GM19467 (cell line): ENCODE measurements around the gene CCL14.
"Not testable (repeated sequence)": the region's sequence is repeated elsewhere in the genome, so short reads cannot be mapped to it uniquely, and the experiment has no call there.

Source experiments
- ATAC-seq: cut with Tn5 transposase; IDR thresholded peaks from one replicate; pipeline ENCODE4 v1.9.1; 2021; ENCODE audit warnings: mild to moderate bottlenecking, moderate library complexity; ENCODE audit not compliant: unreplicated experiment

The CCL14 gene

DNA sequence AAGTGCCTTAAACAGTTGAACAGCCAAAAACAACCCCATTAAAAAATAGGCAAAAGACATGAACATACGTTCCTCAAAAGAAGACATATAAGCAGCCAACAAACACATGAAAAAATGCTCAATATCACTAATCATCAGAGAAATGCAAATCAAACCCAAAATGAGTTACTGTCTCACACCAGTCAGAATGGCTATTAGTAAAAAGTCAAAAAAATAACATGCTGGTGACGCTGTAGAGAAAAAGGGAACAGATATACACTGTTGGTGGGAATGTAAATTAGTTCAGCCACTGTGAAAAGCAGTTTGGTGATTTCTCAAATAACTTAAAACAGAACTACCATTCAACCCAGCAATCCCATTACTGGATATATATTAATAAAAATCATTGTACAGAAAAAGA is 8.8 kb upstream of the CCL14 start:
- ATAC-seq = not testable (repeated sequence)

DNA sequence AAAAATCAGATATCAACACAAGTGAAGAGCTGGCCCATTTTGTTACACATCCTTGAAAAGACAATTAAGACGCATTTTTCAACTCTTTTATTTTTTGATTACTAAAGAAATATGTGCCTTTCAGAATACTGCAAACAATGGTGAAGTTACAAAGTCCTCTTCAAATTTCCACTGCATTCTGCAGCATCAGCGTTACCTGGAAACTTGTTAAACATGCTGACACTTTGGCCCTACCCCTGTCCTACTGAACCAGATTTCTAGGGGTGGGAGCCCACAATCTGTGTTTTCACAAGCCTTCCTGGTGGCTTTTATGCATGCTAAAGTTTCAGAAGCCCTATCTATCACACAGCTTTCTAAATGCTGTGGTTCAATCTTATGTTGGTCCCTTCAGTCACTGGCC is 4.5 kb upstream of the CCL14 start:
- no peak for ATAC-seq

DNA sequence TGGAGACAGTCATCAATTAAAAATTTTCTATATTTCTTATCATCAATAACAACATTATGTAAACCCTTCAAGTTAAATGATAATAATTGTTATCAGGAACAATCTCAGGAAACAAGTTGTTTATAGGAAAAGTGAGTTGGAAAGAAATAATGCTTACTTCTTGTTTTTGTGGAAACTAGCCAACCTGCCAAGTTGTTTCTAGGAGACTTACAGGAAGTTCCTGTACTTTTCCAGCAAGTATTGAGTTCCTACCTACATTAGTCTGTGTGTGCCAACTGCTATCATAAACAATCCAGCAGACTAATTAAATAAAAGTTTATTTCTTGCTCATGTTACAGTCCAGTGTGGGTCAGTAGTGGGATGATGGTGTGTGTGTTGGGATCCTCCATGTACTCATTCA is 1.6 kb upstream of the CCL14 start:
- no peak for ATAC-seq

DNA sequence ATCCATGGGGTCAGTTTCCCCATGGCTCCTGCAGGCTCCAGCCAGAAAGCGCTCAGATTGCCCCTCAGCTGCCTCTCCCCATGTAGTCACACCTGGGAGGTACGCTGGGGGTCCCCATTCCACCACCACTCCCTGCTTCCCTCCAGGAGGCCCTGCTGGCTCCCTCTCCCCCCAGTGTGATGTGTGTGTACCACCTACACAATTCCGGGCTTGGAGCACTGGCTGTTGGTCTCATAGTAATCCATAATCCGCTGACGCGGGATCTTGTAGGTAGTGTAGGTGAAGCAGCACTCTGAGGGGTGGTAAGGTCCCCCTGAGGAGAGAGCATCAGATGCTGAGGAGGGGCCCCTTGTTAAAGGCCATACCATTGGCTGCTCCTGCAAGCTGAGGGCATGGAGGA is 2.4 kb downstream of the CCL14 start:
- ATAC-seq = no peak

DNA sequence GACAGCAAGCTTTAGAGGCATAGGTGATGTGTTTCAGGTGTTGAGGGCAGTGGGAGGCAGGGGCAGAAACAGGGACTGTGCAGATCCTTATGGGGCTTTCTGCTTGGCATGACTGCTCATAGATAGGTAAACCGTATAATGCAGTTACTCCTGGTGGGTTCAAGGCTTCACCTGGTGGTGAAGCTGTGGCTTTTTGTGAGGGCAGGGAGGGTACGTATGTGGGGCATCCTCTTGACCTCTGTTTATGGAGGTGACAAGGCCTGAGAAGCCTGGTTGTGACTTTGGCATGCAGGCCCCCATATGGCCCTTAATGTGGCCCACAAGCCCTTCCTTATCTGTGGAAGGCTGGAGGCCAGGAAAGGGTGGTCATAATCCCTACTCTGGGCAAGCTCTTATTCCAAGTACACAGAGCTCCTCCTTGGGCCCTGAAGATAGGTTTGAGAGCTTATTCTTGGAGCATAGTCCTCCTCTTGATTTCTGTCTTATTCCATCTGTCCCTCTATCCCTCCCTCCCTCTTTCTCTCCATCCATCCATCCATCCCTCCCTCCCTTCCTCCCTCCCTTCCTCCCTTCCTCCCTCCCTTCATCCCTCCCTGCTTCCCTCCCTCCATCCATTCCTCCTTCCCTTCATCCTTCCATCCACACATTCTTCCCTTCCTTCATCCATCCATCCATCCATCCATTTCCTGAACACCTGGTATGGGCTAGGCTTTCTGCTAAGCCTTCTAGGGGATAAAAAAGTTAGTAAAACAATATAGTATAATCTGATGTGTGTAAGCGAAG is 3.9 kb downstream of the CCL14 start:
- ATAC-seq = no peak

DNA sequence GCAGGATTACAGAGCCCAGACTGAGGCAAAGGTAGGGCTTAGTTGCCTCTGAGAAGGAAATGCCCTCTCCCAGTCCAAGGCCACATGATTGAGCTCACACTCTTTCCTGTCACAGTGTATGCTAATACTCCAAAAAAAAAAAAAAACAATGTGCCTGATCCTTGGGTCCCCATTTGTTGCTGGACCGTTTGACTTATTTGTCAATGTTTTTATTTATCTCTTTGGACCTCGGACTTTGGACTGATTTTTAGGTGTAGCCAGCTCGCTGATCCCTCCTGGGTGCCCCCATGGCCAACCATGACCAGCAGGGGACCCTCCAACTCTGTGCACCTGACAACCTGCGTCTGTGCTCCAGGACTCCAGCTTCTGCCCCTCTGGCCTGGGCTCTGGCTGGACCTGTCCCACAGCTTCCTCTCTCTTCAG is 4.6 kb downstream of the CCL14 start:
- ATAC-seq = no peak

DNA sequence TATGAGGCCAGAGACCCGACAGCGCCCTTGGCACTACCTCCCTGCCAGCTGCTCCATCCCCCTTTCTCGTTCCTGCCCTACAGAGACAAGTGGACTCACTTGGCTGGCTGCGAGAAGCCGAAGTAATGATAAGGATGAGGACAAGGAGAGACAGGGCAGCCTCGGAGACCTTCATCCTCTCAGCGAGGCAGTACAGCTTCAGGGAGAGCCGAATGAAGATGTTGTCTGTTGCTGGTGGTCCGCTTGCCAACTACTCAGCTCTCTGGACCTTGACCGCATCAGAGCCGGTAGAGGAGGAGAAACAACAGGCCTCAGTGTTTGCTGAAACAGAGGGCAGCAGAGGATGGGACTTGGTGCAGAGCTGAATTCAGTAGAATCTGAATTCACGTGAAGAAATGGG is 5.3 kb downstream of the CCL14 start, which contains the start of gene CCL16:
CCL16 (minus strand) TSS at position 252 of the 400 bp plus-strand sequence; CDS start at position 175, 77 bp downstream.
- ATAC-seq = no peak

DNA sequence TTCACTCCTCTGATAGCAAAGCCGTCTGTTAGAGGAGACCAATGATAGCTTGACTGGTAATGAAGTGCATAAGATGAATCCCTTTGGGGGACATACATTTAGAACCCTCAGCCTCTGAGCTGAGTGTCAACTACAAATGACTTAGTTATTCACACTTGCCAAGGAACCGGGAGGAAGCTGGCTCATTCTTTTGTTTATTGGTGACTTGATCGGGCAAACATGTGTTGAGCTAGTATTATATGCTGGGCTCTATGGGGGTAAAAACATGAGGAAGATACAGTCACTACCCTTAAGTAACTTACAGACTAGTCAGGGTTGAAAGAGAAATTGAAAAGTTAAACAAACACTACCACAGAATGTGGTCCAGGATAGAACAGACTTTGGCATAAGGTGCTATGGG is 8.2 kb downstream of the CCL14 start:
- no peak for ATAC-seq

DNA sequence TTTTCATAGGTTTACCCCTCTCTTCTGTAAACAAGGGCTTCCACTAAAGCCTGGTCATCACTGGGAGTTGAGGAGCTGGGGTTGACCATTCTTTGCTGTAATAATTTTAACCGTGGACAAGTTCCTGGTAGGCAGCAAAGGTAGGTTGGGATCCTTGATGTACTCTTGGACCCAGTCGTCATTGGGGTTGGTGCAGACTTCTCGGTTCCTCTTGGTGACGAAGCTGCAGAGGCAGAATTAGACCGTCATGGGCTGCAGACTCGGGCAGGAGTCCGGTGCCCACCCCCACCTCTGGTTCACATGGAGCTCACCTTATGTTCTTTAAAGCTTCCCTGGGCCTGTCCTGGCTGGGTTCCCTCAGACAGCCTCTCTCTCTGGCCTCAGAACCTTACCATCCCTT is 9.0 kb downstream of the CCL14 start:
- ATAC-seq = no peak

DNA sequence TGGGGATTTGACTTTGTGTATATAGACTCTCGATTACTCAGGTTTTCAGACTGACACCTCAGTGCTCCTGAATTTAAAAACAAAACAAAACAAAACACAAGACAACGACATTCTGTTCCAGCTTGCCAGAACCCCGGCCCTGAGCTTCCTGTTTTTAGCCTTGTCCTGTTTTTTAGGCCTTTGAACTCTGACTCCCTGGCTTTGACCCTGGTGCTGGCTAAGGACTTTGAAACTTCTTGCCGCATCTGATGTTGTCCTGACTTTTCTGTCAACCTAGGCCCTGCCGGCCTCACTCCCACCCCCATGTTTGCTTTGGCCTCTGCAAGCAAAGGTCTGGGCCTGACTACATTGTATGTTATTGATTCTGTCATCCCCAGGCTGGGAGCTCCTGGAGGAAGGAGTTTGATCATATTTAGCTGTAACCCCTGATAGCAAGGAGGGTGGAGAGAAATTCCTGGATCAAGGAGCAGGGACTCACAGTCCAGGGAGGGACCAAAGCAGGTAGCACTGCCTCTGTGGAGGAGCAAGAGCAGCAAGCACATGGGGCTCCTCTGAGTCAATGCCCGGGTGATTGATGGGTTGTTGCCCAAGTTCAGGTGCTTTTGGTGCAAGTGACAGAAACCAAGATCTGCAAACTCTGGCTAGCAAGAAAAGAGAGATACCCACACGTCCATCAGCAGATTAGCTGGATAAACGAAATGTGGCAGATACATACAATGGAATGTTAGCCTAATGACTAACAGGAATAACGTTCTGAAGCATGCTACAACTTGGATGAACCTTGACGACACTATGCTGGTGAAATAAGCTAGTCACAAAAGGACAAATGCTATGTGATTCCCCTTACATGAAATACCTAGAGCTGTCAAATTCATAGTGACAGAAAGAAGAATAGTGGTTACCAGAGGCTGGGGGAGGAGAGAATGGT is 12.9 kb downstream of the CCL14 start:
- ATAC-seq = no peak

DNA sequence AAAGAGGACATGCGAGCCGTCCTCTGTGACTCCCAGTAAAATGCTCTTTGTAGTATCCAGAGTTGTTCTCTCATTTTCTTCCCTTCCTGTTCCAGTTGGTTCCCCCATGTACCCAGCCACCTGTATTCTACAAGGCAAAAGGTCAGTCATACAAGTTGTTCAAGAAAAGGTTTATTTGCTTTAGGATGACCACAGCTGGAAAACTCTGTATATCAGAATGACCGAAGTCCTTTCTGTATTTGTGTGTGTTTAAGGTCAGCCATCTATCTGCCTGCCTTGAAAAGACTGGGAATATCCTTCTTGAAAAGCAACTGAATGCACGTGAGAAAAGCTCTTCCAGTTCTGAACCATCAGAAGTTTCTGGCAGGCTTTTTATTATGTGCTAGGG is 13.6 kb downstream of the CCL14 start:
- ATAC-seq = no peak

DNA sequence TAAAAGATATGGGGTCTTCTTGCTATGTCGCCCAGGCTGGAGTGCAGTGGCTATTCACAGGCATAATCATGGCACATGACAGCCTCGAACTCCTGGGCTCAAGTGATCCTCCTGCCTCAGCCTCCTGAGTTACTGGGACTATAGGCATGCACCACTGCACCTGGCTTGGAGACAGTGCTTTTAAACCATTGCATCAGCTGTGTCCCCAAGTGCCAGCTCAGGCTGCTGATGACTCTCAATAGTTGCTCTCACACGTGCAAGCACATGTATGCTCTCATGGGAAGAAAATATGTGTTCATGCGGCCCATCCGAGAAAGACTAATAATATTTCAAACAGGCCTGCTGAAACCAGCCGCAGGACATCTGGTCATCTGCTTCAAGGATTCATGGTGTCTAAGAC is 14.0 kb downstream of the CCL14 start:
- no peak for ATAC-seq

DNA sequence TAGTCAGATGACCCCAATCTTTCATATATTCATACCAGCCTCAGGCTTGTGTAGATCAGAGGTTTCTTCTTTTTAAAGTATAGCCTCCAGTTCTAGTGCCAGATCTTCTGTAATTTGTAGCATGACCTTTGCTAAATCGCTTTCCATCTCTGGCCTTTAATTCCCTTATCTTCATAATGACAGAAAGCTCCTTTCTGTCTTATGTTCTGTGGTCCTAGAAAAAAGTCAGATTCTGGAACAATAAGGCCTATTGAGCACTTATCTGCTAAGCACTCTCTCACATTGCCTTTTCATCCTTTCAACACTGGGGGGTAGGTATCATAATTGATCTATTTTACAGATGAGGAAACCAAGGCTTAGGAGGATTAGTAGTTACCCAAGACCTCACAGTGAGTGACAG is 14.5 kb downstream of the CCL14 start:
- no peak for ATAC-seq

DNA sequence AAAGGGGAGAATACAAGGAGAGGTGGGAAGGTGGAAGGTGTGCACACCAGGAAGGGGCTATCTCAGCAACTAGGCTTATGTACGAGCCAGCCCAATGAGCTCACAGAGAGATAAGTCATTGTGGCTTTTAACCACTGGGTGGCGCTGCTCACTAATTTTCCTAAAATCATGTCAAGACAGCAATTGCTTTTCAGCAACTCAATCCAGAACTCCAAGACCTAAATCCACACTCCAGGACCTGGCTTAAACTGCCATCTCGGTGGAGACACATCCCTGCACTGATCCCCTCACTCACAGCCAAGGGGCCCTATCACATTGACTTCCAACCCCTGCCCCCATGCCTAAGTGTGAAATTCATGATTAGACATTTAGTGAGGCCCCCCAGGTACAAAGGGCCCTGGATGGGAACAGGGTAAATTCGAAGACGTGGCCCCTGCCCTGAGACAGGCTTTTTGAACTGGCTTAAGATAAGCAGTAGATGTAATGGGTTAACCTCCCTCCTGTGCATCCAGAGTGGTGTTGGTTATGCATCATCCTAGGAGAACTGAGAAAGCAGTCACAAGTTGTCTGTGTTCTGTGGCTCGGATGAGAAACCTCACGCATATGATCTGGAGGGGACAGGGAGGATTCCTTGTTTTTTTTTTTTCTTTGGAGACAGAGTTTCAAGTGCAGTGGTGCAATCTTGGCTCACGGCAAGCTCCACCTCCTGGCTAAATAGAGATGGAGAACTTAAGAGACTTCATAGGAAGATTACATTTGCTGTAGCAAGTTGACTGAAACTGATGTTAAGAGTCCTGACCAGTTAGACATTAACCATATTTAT is 16.8 kb downstream of the CCL14 start:
- ATAC-seq = no peak

DNA sequence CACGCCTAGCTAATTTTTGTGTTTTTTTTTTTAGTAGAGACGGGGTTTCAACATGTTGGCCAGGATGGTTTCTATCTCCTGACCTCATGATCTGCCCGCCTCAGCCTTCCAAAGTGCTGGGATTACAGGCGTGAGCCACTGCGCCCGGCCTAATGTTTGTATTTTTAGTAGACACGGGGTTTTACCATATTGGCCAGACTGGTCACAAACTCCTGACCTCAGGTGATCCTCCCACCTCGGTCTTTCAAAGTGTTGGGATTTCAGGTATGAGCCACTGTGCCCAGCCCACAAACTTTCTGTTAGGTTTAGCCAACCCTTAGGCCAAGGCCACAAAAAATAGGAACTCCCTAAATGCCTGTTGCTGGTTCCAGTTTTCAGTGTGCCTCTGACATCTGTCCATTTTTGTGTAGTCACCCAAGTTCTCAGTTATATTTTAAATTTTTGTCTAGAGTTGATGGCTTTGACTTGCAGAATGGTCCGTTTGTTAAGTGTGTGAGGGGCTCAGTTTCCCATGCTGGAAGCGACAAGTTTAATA is 17.9 kb downstream of the CCL14 start:
- no peak for ATAC-seq

DNA sequence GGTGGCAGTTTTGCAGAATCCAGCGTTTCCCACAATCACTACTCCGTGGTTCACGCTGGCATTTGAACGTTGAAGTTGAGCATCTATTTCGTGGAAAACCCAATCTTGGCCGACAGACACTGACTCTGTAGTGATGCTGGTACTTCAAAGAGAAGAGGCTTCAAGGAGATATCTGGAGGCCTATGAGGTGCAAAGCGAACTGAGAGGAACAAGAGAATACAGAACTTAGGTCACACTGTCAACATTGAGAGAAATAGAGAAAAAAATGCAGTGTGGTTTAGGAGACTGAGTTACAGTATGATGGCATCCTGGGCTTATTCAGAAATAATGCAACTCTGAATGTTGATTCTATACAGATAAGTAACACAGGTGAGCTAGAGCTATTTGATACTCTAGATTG is 21.3 kb downstream of the CCL14 start:
- ATAC-seq = no peak

DNA sequence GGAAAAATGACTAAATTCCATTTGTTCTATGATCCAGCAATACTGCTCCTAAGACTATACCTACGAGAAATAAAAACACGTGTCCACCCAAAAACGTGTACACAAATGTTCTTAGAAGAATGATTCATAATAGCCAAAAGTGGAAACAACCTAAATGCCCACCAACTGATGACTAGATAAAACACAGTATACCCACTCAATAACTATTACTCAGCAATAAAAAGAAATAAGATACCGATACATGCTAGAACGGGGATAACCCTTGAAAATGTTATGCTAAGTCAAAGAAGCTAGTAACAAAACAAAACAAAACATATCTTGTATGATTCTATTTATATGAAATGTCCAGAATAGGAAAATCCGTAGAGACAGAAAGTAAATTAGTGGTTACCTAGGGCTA is 22.9 kb downstream of the CCL14 start:
- ATAC-seq = no peak

DNA sequence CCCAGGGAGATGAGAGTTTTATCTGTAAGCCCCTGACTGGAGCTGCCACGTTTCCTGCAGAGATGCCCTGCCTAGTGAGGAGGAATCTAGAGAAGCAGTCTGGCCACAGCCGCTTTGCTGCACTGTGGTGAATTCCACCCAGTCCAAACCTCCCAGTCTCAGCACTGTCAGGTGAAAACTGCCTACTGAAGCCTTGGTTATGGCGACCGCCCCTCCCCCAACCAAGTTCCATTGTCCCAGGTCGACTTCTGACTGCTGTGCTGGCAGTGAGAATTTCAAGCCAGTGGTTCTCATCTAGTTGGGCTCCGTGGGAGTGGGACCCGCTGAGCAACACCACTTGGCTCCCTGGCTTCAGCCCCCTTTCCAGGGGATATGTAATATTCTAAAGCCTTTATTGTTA is 32.8 kb downstream of the CCL14 start:
- no peak for ATAC-seq

DNA sequence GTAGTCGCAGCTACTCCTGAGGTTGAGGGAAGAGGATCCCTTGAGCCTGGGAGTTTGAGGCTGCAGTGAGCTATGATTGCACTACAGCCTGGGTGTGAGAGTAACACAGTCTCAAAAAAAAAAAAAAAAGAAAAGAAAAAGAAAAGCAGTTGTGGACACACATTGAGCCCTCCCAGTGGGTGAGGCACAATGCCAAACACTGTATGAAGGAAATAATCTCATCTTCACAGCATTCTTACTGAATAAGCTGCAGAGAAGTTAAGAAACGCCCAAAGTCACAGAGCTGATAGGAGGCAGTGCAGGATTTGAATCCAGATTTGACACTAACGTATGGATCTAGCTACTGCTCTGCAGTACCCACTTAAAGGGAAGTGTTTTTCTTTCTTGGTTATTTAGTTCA is 37.1 kb downstream of the CCL14 start:
- ATAC-seq = no peak

DNA sequence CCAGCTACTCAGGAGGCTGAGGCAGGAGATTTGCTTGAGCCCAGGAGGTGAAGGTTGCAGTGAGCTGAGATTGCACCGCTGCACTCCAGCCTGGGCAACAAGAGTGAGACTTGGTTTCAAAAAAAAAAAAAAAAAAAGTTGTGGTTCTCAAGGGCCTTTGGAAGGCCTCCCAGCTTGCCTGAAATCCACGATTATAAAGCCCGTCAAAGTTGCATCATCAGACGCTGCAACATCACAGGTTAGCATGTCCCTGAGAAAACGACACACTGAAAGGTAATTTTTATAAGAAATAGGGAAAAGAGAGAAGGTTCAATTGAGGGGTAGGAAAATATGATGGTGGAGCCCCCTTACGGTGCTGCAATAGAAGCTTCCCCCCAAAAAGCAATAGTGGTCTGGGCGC is 38.4 kb downstream of the CCL14 start:
- no peak for ATAC-seq

DNA sequence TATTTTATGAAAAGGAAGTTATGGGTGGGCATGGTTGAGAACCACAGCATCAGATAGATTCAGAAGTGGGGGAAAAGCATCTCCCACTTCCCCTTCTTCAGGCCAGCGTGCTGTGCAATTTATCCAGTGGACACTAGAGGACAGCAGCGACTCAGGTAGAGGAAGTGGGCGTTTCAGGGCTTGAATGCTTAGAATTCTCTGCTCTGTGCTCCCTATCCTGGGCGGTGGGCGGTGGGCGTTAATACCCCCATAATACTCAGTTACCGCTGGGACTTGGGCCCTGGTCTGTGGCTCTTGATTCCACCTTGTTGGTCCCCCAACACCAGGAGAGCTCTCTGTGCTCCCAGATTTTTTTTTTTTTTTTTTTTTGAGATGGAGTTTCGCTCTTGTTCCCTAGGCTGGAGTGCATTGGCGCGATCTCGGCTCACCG is 39.4 kb downstream of the CCL14 start:
- ATAC-seq = no peak
